Measurements from ENCODE around the gene SLC4A9.
A peak's percentile ranks its signal among the peaks of the same experiment; 100 is the strongest.

SLC4A9 gene

GRCh38 chr5:140349244-140349643, 10.8 kb upstream of the SLC4A9 start:
- no peak for DNase-seq (ENCODE audit: low read depth)
- no peak overlapping the region for H3K4me3 ChIP-seq (ENCODE audit: low read depth, low read length)
- TF ChIP-seq, protein P1, sequence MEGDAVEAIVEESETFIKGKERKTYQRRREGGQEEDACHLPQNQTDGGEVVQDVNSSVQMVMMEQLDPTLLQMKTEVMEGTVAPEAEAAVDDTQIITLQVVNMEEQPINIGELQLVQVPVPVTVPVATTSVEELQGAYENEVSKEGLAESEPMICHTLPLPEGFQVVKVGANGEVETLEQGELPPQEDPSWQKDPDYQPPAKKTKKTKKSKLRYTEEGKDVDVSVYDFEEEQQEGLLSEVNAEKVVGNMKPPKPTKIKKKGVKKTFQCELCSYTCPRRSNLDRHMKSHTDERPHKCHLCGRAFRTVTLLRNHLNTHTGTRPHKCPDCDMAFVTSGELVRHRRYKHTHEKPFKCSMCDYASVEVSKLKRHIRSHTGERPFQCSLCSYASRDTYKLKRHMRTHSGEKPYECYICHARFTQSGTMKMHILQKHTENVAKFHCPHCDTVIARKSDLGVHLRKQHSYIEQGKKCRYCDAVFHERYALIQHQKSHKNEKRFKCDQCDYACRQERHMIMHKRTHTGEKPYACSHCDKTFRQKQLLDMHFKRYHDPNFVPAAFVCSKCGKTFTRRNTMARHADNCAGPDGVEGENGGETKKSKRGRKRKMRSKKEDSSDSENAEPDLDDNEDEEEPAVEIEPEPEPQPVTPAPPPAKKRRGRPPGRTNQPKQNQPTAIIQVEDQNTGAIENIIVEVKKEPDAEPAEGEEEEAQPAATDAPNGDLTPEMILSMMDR (IDR thresholded peaks at IDR 0.05; ENCODE audit: low read depth, low read length, missing control alignments), result no peak

DNA sequence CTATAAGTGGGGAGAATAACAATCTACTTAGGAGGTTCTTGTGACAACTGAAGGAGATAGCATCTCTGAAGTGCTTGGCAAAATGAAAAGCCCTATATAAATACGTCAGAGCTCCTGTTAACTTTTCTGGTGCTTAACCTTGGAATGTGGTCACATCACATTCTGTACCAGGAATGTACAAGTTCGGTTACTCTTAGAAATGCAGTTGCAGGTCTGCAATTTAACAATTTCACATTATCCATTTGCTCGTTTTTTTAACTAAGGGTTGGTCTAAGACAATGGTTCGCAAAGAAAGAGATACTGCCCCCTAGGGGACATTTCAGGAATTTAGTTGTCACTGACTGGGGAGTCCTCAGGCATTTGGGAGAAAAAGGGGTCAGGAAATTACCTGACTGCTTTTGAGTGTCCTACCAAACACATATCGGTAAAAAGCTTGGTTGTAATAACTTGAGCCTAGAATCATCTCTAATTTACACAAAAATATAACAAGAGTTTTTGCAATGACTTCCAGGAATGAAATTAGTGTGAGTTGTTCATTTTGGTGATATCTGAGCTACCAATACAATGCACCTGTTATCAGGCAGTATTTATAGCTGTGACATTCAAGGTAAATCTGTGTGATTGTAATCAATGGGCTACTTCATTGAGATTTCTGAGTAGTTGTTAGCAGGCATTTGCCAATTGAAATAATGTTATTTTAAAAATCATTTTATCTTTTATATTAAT, 8.2 kb upstream of the SLC4A9 start:
- DNase-seq (ENCODE audit: low read depth), result no peak

DNA sequence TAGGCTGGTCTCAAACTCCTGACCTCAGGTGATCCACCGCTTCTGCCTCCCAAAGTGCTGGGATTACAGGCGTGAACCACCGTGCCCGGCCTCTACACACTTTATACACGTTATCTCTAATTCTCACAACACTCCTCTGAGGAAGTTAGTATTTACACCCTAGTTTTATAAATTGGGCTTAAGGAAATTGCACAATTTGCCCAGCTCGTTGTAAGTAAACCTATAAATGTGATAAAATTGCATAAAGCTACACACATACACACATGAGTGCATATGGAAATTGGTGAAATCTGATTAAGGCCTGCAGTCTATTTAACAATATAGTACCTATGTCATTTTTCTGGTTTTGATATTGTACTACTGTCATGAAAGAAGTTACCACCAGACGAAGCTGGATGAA, 4.4 kb upstream of the SLC4A9 start:
- no peak overlapping the region for H3K4me3 ChIP-seq (ENCODE audit: low read depth, low read length)
- TF ChIP-seq, protein P1 (IDR thresholded peaks at IDR 0.05; ENCODE audit: low read depth, low read length, missing control alignments), result no peak
- DNase-seq (ENCODE audit: low read depth), result no peak

More for the DNA sequence above, 8.2 kb upstream of the SLC4A9 start:
- H3K4me3 ChIP-seq (ENCODE audit: low read depth, low read length), result no peak overlapping the region
- TF ChIP-seq, protein P1 (IDR thresholded peaks at IDR 0.05; ENCODE audit: low read depth, low read length, missing control alignments), result peak; percentile 72

DNA sequence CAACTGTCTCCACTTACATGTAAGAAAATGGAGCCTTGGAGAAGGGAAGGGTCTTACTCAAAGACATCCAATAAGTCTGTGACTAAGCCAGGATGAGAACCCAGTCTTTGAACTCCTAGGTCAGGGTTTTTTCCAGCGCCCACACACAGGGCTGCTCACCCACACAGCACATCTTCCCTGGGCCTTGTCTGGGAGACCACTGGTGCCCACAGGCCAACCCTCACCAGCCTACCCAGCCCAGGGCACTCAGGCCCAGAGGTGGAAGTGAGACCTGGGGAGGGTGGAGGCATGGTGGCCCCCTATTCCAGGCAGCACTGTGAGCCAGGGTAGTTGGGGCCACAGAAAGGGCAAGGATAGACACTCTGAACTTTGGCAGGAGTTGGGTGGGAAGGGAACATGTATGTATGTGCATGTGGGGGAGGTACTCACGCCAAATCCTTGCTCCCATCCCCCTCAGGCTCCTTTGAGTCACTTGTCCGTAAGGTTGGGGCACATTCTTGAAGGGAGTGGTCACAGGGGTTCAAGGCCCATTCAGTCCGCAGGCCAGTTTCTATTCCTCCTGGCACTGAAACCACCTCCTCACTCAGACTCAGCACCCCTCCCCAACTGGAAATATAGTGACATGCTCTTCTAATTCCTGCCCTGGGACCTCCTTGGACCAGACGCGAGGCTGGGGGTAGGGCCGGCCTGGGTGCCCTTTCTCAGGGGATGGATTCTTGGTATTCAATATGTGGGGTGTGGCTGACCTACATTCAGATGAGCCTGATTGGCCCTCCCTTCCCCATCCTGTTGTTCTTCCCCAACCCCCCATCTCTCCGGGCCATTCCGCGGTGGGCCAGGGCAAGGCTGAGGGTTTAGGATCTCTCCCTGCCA, 2.9 kb upstream of the SLC4A9 start:
- TF ChIP-seq, protein P1 (IDR thresholded peaks at IDR 0.05; ENCODE audit: low read depth, low read length, missing control alignments), result no peak
- DNase-seq (ENCODE audit: low read depth), result no peak
- no peak overlapping the region for H3K4me3 ChIP-seq (ENCODE audit: low read depth, low read length)

DNA sequence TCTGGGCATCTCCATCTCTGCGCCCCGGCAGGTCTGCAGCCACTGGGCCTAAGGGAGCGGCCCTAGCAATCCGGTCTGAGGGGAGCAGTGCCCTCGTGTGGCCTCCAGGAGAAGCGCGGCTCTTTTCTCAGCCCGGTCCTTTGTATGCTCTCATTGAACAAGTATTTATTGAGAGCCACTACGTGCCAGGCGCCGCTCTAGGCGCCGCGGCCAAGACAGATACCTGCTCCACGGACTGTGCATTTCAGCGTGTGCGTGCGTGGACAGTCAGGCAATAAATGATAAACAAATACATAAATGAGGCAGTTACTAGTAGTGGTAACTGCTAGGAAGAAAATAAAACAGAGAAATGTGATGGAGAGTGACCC, 2.3 kb upstream of the SLC4A9 start:
- TF ChIP-seq, protein P1 (IDR thresholded peaks at IDR 0.05; ENCODE audit: low read depth, low read length, missing control alignments), result peak; percentile 90
- no peak overlapping the region; the same call in 1 of the 2 replicates for H3K4me3 ChIP-seq (ENCODE audit: low read depth, low read length)
- peak; percentile 57 for DNase-seq (ENCODE audit: low read depth)

DNA sequence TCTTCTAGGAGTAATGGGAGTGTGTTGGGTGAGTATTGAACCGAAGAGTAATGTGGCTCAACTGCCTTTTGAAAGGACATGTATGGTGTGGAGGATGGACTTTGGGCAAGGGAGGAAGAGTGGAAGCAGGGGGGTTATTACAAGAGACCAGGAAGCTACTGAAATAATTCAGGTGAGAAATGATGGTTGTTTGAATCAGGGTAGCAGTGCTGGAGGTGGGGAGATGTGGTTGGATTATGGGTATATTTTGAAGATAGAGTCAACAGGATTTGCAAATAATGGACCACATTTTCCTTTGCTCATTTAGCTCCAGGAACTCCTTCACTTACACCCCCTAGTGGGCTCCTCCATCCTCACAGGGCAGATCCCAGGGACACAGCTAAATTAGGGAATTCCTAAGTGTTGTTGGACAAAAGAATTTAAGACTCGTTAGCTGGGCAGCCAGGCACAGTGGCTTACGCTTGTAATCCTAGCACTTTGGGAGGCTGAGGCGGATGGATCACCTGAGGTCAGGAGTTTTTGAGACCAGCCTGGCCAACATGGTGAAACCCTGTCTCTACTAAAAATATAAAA, 1.2 kb upstream of the SLC4A9 start:
- DNase-seq (ENCODE audit: low read depth), result no peak
- H3K4me3 ChIP-seq (ENCODE audit: low read depth, low read length), result no peak overlapping the region
- TF ChIP-seq, protein P1 (IDR thresholded peaks at IDR 0.05; ENCODE audit: low read depth, low read length, missing control alignments), result peak; percentile 30

Data from GM12864 (cell line).